Activated CD8-positive, alpha-beta T cell treated with anti-CD3 and anti-CD28 coated beads for 36 hours (primary cell): Measurements from ENCODE around the gene ABITRAM. TPM values are rescaled to one million over a fixed set of nuclear protein-coding genes. Genes with fewer than 3 reads are reported as not detected.

Source experiments
- ATAC-seq: fragments of 200-7000 bp; cut with Tn5 transposase; one replicate; pipeline ENCODE4 v1.10.0; 2021; ENCODE audit warnings: mild to moderate bottlenecking, moderate library complexity
- CTCF ChIA-PET: fragments of 350-600 bp; sonication (Branson Sonifier 250); formaldehyde crosslinking; loops from one replicate; lab custom pipeline; 2021; ENCODE audit warnings: antibody characterized with exemption; lab: Charles Lee
- POLR2A ChIA-PET: fragments of 350-600 bp; sonication (Branson Sonifier 250); formaldehyde crosslinking; loops from one replicate; lab custom pipeline; 2021; ENCODE audit warnings: antibody characterized with exemption; lab: Charles Lee
- DNase-seq: peaks from one replicate; pipeline ENCODE4 v3.0.0-alpha.2; 2020
- H3K27ac Mint-ChIP-seq: one replicate; pipeline ENCODE4 v1.8.0; 2021; ENCODE audit warnings: mild to moderate bottlenecking, mixed read lengths
- H3K27me3 Mint-ChIP-seq: one replicate; pipeline ENCODE4 v1.8.0; 2021; ENCODE audit warnings: mixed read lengths
- H3K36me3 Mint-ChIP-seq: one replicate; pipeline ENCODE4 v1.8.0; 2021; ENCODE audit warnings: low read depth, mixed read lengths
- H3K4me1 Mint-ChIP-seq: one replicate; pipeline ENCODE4 v1.8.0; 2021; ENCODE audit warnings: low read depth, mixed read lengths
- H3K4me3 Mint-ChIP-seq: one replicate; pipeline ENCODE4 v1.8.0; 2021; ENCODE audit warnings: mild to moderate bottlenecking, moderate library complexity, mixed read lengths
- H3K9me3 Mint-ChIP-seq: one replicate; pipeline ENCODE4 v1.8.0; 2021; ENCODE audit warnings: mixed read lengths
- intact Hi-C: fragments of 100-400 bp; cut with micrococcal nuclease; formaldehyde crosslinking; loops from one replicate; pipeline ENCODE4 v1.10.0; 2022
- total RNA-seq, 2 experiments: library from RNA; stranded (reverse); gene quantifications; one replicate each; pipeline ENCODE4 v1.2.3, GENCODE V29; 2021
- TF ChIP-seq, protein P1 (sequence below): fragments of 200-600 bp; IDR thresholded peaks from one replicate; pipeline ENCODE4 v1.8.0; 2022; ENCODE audit warnings: antibody characterized with exemption, mild to moderate bottlenecking

Gene ABITRAM
- total RNA-seq, 2 experiments from 2014 or later = 7.9 to 8.9 TPM

DNA sequence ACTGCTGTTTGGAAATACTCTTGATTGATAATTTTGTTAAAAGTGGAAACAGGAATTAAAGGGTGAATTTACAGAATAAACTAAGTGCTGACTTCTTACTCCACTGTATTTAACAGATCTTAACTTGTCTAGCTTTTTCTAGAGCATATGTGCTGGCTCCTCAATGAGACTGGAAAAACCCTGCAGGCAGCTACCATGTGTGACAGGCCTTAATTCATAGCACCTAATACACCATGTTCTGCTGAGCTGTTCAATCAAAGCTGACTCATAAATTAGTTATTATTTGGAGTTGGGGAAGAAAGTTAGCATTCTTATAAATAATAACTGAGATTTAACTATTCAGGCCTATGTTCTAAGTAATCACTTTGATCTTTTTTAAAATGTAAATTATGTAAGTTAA, 49.7 kb downstream of the ABITRAM start:
- H3K4me3 Mint-ChIP-seq = no peak overlapping the region
- ChIA-PET POLR2A (no interaction called here), CTCF (interaction anchor here (1.2 to 1.3 kb wide), 2 partner anchors 14 to 30 kb away, joined by 3 read pairs; no protein-coding TSS in a partner anchor)
- DNase-seq (no peak), ATAC-seq (no peak)
- H3K9me3 Mint-ChIP-seq = no peaks in the 10 kb centered on the region
- H3K27ac Mint-ChIP-seq = no peak overlapping the region
- intact Hi-C loops = no loop called here
- TF ChIP-seq, protein P1, sequence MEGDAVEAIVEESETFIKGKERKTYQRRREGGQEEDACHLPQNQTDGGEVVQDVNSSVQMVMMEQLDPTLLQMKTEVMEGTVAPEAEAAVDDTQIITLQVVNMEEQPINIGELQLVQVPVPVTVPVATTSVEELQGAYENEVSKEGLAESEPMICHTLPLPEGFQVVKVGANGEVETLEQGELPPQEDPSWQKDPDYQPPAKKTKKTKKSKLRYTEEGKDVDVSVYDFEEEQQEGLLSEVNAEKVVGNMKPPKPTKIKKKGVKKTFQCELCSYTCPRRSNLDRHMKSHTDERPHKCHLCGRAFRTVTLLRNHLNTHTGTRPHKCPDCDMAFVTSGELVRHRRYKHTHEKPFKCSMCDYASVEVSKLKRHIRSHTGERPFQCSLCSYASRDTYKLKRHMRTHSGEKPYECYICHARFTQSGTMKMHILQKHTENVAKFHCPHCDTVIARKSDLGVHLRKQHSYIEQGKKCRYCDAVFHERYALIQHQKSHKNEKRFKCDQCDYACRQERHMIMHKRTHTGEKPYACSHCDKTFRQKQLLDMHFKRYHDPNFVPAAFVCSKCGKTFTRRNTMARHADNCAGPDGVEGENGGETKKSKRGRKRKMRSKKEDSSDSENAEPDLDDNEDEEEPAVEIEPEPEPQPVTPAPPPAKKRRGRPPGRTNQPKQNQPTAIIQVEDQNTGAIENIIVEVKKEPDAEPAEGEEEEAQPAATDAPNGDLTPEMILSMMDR = no peak
- no peaks in the 10 kb centered on the region for H3K27me3 Mint-ChIP-seq
- peaks cover 7% of the 10 kb centered on the region for H3K36me3 Mint-ChIP-seq
- no peaks in the 10 kb centered on the region for H3K4me1 Mint-ChIP-seq

Other genes starting within 250 kb of the ABITRAM start
- not detected for gene ACTL7B, start 78.4 kb upstream of the ABITRAM start, total RNA-seq
- gene ACTL7A, start 72.1 kb upstream of the ABITRAM start, total RNA-seq = not detected
- 10 to 100 TPM; 25.9 to 28.7 TPM for gene ELP1, start 276 bp upstream of the ABITRAM start, total RNA-seq
- 10 to 100 TPM; 24.1 to 26.0 TPM for gene CTNNAL1, start 79.1 kb downstream of the ABITRAM start, total RNA-seq
- gene TMEM245, start 185.5 kb downstream of the ABITRAM start, total RNA-seq = 10 to 100 TPM; 23.3 to 26.7 TPM
- not detected for gene FRRS1L, start 232.8 kb downstream of the ABITRAM start, total RNA-seq